Brain microvascular endothelial cell (primary cell): ENCODE data around the gene ABHD17C.

Experiments used
- DNase-seq: peaks from one replicate; pipeline ENCODE4 v3.0.0-alpha.2; 2020
- H3K27ac ChIP-seq: fragments of 250-450 bp; sonication (Bioruptor Pico); 2 replicates; pipeline ENCODE4 v1.5.1; 2020; ENCODE audit warnings: mild to moderate bottlenecking, moderate library complexity
- H3K27me3 ChIP-seq: fragments of 250-450 bp; sonication (Bioruptor Pico); replicated peaks from 2 replicates; pipeline ENCODE4 v1.5.1; 2020; ENCODE audit warnings: mild to moderate bottlenecking
- H3K36me3 ChIP-seq: fragments of 250-450 bp; sonication (Bioruptor Pico); replicated peaks from 2 replicates; pipeline ENCODE4 v1.5.1; 2020; ENCODE audit warnings: mild to moderate bottlenecking
- H3K4me3 ChIP-seq: 2 replicates; pipeline ENCODE4 v1.5.1; 2011; ENCODE audit warnings: low read depth, mild to moderate bottlenecking, control low read depth, low read length, moderate library complexity
- in situ Hi-C: cut with HindIII; loops from 2 replicates; pipeline ENCODE4 v1.10.0; 2017; ENCODE audit warnings: low sequenced_read_pairs, low pct_ligation_motif_present
- TF ChIP-seq, protein P1 (sequence below): IDR thresholded peaks from 2 replicates; pipeline ENCODE4 v1.5.1; 2011; ENCODE audit warnings: low read depth, mild to moderate bottlenecking, moderate library complexity, low read length, control low read depth, inconsistent platforms; ENCODE audit errors: missing control alignments

Gene ABHD17C

DNA sequence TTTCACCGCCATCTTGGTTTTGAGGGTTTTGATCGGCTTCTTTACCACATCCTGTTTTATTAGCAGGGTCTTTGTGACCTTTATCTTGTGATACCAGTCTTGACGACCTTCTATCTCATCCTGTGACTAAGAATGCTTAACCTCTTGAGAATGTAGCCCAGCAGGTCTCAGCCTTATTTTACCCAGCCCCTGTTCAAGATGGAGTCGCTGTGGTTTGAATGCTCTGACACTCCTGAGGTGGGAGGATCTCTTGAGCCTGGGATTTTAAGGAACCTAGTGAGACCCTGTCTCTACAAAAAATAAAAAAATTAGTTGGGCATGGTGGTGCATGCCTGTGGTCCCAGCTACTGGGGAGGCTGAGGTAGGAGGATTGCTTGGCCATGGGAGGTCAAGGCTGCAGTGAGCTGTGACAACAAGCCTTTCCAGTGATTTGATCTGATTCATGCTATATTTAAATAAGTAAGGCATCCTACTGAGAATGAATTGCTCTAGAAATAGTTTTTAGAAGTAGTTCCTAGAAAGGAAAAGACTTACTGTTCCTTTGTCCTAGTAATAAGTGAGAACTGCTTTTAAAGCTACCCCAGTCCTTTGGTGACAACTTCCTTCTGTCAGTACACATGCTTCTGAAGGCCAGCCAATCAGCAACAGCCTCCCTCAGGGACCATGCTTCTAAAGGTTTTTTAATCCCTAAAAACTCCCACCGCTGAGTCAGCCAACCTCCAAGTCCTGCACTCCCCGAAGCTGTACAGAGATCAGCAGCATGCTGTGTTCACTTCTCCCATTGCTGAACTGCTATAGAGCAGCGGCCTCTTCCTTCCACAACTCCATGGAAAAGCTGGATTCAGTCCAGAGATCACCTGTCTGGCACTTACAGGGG is 75.0 kb downstream of the ABHD17C start:
- Histone ChIP-seq H3K27ac (no peak overlapping the region), H3K27me3 (no peaks in the 10 kb centered on the region), H3K4me3 (no peak overlapping the region), H3K36me3 (no peaks in the 10 kb centered on the region)
- in situ Hi-C loops: no loop called here
- no peak for DNase-seq
- TF ChIP-seq, protein P1, sequence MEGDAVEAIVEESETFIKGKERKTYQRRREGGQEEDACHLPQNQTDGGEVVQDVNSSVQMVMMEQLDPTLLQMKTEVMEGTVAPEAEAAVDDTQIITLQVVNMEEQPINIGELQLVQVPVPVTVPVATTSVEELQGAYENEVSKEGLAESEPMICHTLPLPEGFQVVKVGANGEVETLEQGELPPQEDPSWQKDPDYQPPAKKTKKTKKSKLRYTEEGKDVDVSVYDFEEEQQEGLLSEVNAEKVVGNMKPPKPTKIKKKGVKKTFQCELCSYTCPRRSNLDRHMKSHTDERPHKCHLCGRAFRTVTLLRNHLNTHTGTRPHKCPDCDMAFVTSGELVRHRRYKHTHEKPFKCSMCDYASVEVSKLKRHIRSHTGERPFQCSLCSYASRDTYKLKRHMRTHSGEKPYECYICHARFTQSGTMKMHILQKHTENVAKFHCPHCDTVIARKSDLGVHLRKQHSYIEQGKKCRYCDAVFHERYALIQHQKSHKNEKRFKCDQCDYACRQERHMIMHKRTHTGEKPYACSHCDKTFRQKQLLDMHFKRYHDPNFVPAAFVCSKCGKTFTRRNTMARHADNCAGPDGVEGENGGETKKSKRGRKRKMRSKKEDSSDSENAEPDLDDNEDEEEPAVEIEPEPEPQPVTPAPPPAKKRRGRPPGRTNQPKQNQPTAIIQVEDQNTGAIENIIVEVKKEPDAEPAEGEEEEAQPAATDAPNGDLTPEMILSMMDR: no peak

DNA sequence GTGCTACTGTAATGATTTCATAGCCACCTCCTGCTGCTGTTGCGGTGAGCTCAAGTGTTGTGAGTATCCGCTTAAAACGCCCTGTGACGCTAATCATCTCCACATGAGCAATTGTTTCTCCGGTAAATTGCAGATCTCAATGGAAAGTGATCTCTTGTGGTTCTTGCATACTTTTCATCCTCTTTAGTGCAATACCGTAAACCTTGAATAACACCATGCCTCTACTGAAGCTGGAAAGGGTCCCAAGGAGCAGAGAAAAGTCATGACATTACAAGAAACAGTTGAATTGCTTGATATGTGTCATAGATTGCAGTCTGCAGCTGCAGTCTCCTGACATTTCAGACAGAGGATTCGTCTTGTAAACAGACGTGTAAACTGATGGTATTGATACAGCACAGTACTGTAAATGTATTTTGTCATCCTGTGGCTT is 78.0 kb downstream of the ABHD17C start:
- in situ Hi-C loops: no loop called here
- DNase-seq: peak; percentile 60
- Histone ChIP-seq H3K27ac (peak overlapping the region; percentile 13), H3K36me3 (no peaks in the 10 kb centered on the region), H3K27me3 (no peaks in the 10 kb centered on the region), H3K4me3 (no peak overlapping the region)
- TF ChIP-seq, protein P1: no peak

DNA sequence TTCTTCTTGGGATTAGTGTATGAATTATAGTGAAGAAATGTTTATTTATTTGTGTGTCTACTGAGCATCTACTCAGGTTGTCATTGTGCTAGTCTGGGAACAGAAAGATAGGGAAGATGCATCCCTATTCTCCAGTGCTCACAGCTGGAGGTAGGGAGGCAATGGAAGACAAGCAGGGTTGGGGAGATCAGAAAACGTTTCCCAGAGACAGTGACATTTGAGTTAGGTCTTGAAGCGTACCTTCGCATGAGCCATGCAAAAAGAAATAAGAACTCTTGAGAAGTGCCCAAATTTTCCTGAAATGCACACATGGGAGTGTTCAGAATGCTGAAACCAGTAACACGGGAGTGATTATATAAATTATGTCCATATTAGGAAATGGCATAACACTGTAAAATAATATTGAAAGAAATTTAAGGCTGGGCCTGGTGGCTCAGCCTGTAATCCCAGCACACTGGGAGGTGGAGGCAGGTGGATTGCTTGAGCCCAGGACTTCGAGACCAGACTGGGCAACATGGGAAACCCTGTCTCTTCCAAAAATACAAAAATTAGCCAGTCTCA is 78.8 kb downstream of the ABHD17C start:
- DNase-seq: no peak
- Histone ChIP-seq H3K36me3 (no peaks in the 10 kb centered on the region), H3K27me3 (no peaks in the 10 kb centered on the region), H3K27ac (peak overlapping the region; percentile 13), H3K4me3 (no peak overlapping the region)
- in situ Hi-C loops: no loop called here
- TF ChIP-seq, protein P1: no peak

DNA sequence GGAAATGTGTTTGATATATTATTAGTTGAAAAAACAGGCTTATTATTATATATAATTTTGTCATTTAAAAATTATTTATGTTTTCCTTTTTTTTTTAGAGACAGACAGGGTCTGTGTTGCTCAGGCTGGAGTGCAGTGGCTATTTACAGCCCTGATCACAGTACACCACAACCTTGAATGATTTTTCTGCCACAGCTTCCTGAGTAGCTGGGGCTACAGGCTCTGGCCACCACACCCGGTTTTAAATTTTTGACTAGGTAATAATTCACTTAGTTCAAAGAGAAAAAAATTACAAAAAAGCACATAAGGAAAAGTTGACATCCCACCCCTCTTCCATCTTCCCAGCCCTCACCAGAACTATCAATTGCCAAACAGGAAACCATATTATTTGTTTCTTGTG is 79.4 kb downstream of the ABHD17C start:
- Histone ChIP-seq H3K27ac (no peak overlapping the region), H3K4me3 (no peak overlapping the region), H3K27me3 (no peaks in the 10 kb centered on the region), H3K36me3 (no peaks in the 10 kb centered on the region)
- in situ Hi-C loops: no loop called here
- TF ChIP-seq, protein P1: no peak
- DNase-seq: no peak

DNA sequence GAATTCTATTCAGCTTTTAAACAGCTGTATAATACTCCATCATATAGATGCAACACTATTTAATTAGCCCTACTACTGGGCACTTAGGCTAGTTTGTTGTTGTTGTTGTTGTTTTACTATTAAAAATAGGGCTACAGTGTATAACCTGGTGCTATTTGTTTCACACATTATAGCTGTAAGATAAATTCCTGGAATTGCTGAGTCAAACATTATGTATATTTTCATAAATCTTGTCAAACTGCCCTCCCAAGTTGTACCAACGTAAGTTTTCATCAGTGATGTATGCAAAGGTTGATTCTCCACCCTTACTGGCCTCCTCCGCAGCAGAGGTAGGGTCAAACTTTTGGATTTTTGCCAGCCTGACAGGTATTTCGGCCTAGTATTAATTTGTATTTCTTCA is 80.2 kb downstream of the ABHD17C start:
- in situ Hi-C loops: no loop called here
- Histone ChIP-seq H3K27me3 (no peaks in the 10 kb centered on the region), H3K27ac (no peak overlapping the region), H3K4me3 (no peak overlapping the region), H3K36me3 (no peaks in the 10 kb centered on the region)
- no peak for DNase-seq
- TF ChIP-seq, protein P1: no peak
